ENCODE measurements around the gene SLC7A1.
A peak's percentile ranks its signal among the peaks of the same experiment; 100 is the strongest.

SLC7A1 gene

DNA sequence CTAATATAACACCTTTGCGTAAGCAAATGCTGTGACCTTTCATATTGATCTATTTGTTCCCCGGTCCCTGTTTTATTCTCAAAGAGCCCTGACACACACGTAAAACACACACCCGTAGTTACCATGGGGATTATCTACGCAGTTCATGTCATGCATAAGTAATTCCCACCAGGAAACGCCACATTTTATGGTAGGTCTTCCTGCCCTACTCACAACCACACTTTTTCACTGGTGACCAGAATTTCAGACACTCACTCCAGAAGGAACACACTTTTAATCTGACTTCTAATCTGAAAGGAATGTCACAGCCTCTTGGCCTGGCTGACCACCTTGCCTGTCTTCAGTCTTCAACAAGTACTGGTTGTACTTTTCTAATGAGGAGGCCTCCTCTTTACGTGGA is 46.8 kb downstream of the SLC7A1 start:
- no peaks in the 10 kb centered on the region for H3K9me3 Mint-ChIP-seq
- H3K36me3 Mint-ChIP-seq (ENCODE audit: low read depth): peaks cover 10% of the 10 kb centered on the region
- TF ChIP-seq, protein P1, sequence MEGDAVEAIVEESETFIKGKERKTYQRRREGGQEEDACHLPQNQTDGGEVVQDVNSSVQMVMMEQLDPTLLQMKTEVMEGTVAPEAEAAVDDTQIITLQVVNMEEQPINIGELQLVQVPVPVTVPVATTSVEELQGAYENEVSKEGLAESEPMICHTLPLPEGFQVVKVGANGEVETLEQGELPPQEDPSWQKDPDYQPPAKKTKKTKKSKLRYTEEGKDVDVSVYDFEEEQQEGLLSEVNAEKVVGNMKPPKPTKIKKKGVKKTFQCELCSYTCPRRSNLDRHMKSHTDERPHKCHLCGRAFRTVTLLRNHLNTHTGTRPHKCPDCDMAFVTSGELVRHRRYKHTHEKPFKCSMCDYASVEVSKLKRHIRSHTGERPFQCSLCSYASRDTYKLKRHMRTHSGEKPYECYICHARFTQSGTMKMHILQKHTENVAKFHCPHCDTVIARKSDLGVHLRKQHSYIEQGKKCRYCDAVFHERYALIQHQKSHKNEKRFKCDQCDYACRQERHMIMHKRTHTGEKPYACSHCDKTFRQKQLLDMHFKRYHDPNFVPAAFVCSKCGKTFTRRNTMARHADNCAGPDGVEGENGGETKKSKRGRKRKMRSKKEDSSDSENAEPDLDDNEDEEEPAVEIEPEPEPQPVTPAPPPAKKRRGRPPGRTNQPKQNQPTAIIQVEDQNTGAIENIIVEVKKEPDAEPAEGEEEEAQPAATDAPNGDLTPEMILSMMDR (IDR thresholded peaks at IDR 0.05; ENCODE audit: unreplicated experiment in 3 of 3): no peak
- peak overlapping the region in 1 of 3 experiments; percentile 34 for H3K27ac Mint-ChIP-seq
- H3K27me3 Mint-ChIP-seq (ENCODE audit: low read depth): no peaks in the 10 kb centered on the region
- H3K4me1 Mint-ChIP-seq: peaks cover 8% of the 10 kb centered on the region
- no peak overlapping the region for H3K4me3 Mint-ChIP-seq

DNA sequence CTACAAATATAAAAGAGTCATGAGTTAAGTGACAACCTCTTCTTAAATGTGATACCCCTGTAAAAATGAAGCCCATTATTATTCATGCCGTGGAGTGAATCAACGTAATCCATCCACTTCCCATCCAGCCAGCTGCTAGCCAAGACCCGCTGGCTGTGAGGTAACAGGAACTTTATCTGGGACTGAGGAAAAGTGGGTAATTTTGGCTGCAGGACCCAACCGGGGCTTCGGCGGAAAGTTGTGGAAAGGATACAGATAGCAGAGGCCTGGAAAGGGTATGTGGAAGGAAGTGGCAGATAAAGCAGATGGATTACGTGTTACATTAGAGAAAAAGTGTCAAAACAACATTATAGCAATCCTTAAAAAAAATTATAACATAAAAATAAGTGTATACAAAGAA is 48.3 kb downstream of the SLC7A1 start:
- Mint-ChIP-seq H3K9me3 (no peaks in the 10 kb centered on the region), H3K4me3 (no peak overlapping the region), H3K27me3 (ENCODE audit: low read depth) (no peaks in the 10 kb centered on the region), H3K27ac (peak overlapping the region; percentile 30 to 56 (median 54)), H3K4me1 (peaks cover 8% of the 10 kb centered on the region), H3K36me3 (ENCODE audit: low read depth) (peaks cover 10% of the 10 kb centered on the region)
- TF ChIP-seq, protein P1 (IDR thresholded peaks at IDR 0.05; ENCODE audit: unreplicated experiment in 3 of 3): no peak

DNA sequence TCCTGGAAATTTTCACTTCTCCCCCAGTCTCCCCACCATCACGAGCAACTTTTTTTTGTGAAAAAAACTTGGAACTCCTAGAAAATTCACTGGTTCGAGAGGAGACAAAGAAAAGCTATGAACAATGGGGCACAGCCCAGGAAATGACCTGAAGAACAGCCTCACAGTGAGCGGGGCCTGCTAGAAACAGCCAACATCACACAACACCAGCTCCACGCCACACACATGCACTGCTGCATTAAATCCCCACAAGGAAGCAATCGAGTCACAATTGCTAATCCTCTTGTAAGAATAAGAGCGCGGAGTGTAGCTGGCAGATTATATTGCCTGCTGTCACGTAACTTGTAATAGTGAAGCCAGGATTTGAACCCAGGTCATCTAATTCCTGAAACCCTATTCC is 48.8 kb downstream of the SLC7A1 start:
- H3K4me3 Mint-ChIP-seq: no peak overlapping the region
- peaks cover 6% of the 10 kb centered on the region for H3K36me3 Mint-ChIP-seq (ENCODE audit: low read depth)
- no peaks in the 10 kb centered on the region for H3K9me3 Mint-ChIP-seq
- TF ChIP-seq, protein P1 (IDR thresholded peaks at IDR 0.05; ENCODE audit: unreplicated experiment in 3 of 3): no peak
- H3K27me3 Mint-ChIP-seq (ENCODE audit: low read depth): no peaks in the 10 kb centered on the region
- H3K4me1 Mint-ChIP-seq: peaks cover 8% of the 10 kb centered on the region
- peak overlapping the region; percentile 30 to 56 (median 54) for H3K27ac Mint-ChIP-seq

DNA sequence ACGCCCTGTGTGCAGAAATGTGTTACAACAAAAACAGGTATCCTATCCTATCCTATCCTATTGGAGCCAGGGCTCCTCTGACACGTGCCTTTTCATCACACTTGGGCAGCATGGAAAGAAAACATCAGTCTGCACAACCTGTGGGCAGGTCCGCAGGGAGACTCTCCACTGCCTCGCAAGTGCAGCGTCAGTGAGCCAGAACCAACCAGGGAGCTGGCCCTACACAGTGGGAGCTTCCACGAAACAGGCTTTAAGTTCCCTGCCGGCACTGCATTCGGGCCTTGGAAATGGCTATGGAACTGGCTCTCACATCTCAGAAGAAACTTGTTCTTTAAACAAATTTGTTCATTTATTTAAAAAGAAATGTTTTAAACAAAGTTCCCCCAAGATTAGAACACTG is 49.5 kb downstream of the SLC7A1 start:
- H3K4me1 Mint-ChIP-seq: peaks cover 8% of the 10 kb centered on the region
- no peaks in the 10 kb centered on the region for H3K9me3 Mint-ChIP-seq
- H3K27me3 Mint-ChIP-seq (ENCODE audit: low read depth): no peaks in the 10 kb centered on the region
- H3K4me3 Mint-ChIP-seq: no peak overlapping the region
- H3K36me3 Mint-ChIP-seq (ENCODE audit: low read depth): peaks cover 12% of the 10 kb centered on the region
- H3K27ac Mint-ChIP-seq: no peak overlapping the region
- TF ChIP-seq, protein P1 (IDR thresholded peaks at IDR 0.05; ENCODE audit: unreplicated experiment in 3 of 3): no peak

DNA sequence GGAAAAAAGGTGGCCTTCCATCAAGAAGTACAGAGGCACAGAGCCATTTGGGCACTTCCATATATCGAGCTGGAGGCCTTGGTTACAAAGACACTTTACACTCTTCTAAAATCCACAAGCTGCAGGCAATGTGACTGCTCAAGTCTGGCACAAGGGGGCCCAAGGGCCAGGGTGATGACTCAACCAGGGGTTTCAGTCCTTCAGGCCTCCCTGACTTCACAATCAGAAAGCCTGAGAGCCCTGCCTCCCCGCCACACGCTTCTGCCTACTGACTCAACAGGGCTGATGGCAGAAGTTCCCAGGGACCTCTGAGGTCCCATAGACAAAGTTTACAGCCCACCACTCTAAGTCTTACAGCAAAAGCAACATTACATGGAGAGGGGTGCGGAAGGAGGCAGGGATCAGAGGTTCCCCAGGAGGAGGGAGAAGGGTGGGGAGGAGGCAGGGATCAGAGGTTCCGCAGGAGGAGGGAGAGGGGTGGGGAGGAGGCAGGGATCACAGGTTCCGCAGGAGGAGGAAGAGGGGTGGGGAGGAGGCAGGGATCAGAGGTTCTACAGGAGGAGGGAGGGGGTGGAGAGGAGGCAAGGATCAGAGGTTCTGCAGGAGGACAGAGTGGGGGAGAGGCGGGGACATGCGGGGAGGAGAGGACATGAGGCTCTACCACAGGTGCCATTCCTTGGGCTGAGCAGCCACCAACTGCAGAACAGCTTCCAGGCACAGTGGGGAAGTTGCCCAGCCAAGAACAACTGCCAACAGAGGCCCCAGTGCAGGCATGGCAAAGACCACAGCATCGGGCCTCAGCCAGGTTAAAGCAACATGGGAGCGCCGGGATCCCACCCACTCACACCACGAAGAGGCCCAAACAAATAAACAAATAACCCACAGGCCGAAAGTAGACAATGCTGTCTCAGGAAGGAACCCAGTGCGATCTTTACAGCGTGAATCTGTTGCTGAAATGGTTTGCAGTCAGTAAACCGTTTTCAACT is 52.0 kb downstream of the SLC7A1 start:
- Mint-ChIP-seq H3K4me3 (no peak overlapping the region), H3K9me3 (no peaks in the 10 kb centered on the region), H3K27ac (no peak overlapping the region), H3K27me3 (ENCODE audit: low read depth) (no peaks in the 10 kb centered on the region), H3K4me1 (peaks cover 8% of the 10 kb centered on the region), H3K36me3 (ENCODE audit: low read depth) (peaks cover 7% of the 10 kb centered on the region)
- TF ChIP-seq, protein P1 (IDR thresholded peaks at IDR 0.05; ENCODE audit: unreplicated experiment in 3 of 3): no peak

All from nephron (organoid).